ENCODE data around the gene DECR2.
"Not testable (repeated sequence)": the region's sequence is repeated elsewhere in the genome, so short reads cannot be mapped to it uniquely, and the experiment has no call there.

DNA sequence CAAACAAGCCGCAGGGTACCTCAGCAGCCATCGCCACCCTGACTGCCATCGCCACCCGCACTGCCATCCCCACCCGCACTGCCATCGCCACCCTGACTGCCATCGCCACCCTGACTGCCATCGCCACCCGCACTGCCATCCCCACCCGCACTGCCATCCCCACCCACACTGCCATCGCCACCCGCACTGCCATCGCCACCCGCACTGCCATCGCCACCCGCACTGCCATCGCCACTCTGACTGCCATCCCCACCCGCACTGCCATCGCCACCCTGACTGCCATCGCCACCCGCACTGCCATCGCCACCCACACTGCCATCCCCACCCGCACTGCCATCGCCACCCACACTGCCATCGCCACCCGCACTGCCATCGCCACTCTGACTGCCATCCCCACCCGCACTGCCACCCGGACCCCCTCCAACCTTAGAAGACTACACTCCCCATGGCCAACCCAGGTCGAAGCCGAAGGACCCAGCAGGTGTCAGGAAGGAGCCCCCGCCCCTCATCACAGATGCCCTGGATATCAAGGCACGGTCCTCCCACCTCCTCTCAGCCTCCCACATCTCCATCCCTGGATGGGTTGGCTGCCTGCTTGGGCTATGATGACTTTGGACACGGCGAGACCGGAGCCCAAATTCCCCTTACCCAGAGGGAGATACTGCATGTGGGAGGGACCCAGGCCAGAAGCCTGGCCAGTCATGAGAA lies 23.4 kb upstream of the DECR2 start:
- TF ChIP-seq CTCF, POLR2A (IDR thresholded peaks at IDR 0.05): not testable (repeated sequence)
